Liver (tissue), 3 donors: ENCODE measurements around the gene GHRL.

Source experiments
- CTCF ChIP-seq: fragments of 150-350 bp; IDR thresholded peaks from 2 replicates; pipeline ENCODE4 v1.5.1; 2017; ENCODE audit warnings: improper control_type of control experiment, low read depth, low read length; ENCODE audit not compliant: missing input control
- JUND ChIP-seq, 2 donors: IDR thresholded peaks; 2 replicates each; pipeline ENCODE4 v1.6.1; 2016; ENCODE audit warnings: antibody characterized with exemption in 2 of 2
- RAD21 ChIP-seq, 2 donors: IDR thresholded peaks; 2 replicates each; pipeline ENCODE4 v1.6.1; 2016; ENCODE audit warnings: antibody characterized with exemption in 2 of 2, mild to moderate bottlenecking in 2 of 2
- RXRA ChIP-seq, 2 donors: IDR thresholded peaks; 2 replicates each; pipeline ENCODE4 v1.6.1; 2017 to 2018; ENCODE audit warnings: antibody characterized with exemption in 2 of 2, mild to moderate bottlenecking in 1 of 2
- SP1 ChIP-seq: IDR thresholded peaks from 2 replicates; pipeline ENCODE4 v1.6.1; 2018; ENCODE audit warnings: antibody characterized with exemption, mild to moderate bottlenecking
- YY1 ChIP-seq: IDR thresholded peaks from 2 replicates; pipeline ENCODE4 v1.6.1; 2016; ENCODE audit warnings: antibody characterized with exemption, mild to moderate bottlenecking
- TF ChIP-seq, protein P1 (sequence below): IDR thresholded peaks from 2 replicates; pipeline ENCODE4 v1.6.1; 2016; ENCODE audit warnings: antibody characterized with exemption
- TF ChIP-seq, protein P2 (sequence below): IDR thresholded peaks from 2 replicates; pipeline ENCODE4 v1.6.1; 2016; ENCODE audit warnings: antibody characterized with exemption, mild to moderate bottlenecking
- donor health status: healthy.
- donor health status: healthy.

DNA sequence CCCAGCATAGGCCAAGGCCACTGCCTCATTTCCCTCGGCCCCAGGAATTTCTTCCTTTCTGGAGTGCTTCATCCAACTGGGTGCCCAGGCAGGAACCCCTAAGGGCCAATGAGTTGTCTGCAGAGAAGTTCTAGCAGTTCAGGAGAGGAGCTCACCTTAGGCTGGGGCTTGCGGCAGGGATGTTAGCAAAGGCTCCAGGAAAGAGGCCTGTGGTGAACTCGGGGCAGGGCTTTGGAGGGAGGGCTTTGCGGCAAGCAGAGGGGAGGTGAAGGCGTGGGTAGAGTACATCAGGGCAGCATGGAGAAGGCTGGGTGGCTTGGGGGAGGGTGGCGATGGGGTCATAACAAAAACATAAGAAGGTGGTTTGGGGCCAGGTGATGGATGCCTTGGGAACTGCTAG is 1.1 kb downstream of the GHRL start:
- TF ChIP-seq CTCF (no peak), SP1 (no peak), RXRA (IDR thresholded peaks at IDR 0.05) (no peak), JUND (IDR thresholded peaks at IDR 0.05) (no peak), RAD21 (IDR thresholded peaks at IDR 0.05) (no peak), YY1 (no peak)
- TF ChIP-seq, protein P1, sequence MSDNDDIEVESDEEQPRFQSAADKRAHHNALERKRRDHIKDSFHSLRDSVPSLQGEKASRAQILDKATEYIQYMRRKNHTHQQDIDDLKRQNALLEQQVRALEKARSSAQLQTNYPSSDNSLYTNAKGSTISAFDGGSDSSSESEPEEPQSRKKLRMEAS, result no peak
- TF ChIP-seq, protein P2, sequence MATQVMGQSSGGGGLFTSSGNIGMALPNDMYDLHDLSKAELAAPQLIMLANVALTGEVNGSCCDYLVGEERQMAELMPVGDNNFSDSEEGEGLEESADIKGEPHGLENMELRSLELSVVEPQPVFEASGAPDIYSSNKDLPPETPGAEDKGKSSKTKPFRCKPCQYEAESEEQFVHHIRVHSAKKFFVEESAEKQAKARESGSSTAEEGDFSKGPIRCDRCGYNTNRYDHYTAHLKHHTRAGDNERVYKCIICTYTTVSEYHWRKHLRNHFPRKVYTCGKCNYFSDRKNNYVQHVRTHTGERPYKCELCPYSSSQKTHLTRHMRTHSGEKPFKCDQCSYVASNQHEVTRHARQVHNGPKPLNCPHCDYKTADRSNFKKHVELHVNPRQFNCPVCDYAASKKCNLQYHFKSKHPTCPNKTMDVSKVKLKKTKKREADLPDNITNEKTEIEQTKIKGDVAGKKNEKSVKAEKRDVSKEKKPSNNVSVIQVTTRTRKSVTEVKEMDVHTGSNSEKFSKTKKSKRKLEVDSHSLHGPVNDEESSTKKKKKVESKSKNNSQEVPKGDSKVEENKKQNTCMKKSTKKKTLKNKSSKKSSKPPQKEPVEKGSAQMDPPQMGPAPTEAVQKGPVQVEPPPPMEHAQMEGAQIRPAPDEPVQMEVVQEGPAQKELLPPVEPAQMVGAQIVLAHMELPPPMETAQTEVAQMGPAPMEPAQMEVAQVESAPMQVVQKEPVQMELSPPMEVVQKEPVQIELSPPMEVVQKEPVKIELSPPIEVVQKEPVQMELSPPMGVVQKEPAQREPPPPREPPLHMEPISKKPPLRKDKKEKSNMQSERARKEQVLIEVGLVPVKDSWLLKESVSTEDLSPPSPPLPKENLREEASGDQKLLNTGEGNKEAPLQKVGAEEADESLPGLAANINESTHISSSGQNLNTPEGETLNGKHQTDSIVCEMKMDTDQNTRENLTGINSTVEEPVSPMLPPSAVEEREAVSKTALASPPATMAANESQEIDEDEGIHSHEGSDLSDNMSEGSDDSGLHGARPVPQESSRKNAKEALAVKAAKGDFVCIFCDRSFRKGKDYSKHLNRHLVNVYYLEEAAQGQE, result no peak
